Measurements from ENCODE around the gene IER2.

The IER2 gene, protein sequence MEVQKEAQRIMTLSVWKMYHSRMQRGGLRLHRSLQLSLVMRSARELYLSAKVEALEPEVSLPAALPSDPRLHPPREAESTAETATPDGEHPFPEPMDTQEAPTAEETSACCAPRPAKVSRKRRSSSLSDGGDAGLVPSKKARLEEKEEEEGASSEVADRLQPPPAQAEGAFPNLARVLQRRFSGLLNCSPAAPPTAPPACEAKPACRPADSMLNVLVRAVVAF

DNA sequence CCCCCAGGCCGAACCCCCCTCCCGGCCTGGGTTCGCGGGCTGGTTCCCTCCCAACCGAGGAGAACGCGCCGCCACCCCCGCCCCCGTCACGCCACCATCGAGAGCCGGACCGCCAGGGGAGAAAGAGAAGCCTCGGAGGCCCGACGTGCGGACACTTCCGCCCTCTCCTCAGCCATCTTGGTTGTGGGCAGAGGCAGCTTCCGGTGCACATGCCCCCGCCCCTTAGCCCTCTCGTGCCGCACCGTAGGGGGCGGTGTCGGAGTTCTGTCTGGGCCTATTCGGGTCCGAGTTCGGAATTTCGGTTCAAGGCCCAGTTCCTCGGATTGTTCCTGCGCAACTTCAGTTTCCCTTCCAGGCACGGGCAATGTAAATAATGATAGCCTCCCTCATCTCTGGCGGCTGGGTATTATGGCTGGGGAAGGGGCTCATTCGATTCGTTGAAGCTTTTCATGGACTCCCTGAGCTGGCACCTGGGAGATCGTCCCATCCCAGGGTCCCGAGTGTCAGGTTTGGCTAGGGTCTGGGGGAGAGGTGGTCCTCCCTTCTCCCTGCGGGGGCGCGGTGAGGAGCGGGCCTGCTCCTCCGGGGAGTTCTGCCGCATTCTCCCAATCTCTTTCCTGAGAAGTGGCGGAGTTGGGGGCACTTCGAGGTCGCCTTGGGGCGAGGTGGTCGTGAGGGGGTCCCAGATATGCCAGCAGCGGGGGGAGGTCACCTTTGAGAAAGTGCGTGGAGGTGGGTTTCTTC is at the start of gene IER2, which contains the start of gene STX10:
TSS of gene IER2 (plus strand) at position 225 of the 744 bp plus-strand sequence. CDS start 2,776 bp downstream, outside the sequence.
TSS of gene STX10 (minus strand) at position 189 of the 744 bp plus-strand sequence. CDS start 202 bp downstream, outside the sequence.
- peak; percentile 88 for DNase-seq (ENCODE audit: low read depth)

DNA sequence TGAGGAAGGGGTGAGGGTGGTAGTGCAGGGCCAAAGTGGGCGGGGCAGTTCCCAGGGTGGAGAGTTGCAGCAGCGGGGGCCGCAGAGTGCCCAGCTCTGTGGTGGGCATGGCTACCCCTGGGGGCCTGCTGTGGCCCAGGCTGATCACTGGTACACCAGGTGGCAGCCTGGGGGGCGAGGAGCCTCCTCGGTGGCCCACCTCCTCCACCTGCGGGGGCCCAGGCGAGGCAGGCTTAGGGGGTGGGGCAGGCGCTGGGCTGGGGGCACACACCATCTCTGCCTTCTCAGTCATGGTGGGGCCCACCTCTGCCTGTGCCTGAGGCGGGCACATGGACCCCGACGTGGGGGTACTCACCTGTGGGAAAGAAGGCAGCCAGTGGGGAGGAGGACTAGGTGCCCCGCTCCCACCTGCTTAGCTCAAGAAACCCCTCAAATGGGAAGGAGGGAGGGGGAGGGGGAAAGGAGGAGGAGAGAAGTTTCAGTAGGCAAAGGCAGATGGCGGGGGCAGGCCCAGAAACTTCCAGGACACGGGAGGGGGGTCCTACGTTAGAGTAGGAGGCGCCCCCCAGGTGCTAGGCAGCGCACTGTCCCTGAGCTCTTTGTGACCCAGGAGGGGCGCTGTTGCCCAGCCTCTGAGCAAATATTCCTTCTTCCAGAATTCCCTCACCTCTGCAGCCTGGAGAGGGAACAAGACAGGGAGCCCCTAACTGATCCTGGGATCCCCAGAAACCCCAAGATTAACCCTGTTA is 49.2 kb upstream of the IER2 start:
- DNase-seq (ENCODE audit: low read depth) = no peak

DNA sequence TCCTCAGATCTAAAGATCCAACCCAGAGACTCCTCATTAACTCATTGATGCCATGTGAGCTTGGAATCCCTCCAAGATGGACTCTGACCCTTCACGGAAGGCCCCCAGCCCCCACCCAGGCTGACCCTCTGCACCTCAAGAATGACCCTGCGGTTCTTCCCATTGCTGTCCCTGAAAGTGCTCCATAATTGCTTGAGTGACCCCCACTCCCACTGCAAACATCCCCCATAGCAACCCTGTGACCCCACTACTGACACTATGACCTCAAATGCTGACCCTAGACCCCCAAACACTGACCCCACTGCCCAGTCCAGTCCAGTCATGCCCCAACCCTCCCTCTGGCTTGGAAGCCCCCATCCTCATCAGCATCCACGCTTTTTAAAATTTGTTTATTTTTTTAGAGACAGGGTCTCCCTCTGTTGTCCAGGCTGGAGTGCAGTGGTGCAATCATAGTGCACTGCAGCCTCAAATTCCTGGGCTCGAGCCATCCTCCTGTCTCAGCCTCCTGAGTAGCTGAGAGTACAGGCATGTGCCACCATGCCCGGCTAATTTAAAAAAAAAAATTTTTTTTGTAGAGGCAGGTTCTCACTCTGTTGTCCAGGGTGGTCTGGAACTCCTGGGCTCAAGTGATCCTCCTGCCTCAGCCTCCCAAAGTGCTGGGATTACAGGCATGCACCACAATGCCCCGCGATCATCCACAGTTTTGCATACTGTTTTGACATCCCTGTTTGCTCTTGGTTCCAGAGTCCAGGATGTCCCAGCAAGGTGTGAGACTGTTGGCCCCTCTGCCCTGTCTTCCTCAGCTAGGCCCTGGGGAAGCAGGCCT is 48.4 kb upstream of the IER2 start:
- no peak for DNase-seq (ENCODE audit: low read depth)

DNA sequence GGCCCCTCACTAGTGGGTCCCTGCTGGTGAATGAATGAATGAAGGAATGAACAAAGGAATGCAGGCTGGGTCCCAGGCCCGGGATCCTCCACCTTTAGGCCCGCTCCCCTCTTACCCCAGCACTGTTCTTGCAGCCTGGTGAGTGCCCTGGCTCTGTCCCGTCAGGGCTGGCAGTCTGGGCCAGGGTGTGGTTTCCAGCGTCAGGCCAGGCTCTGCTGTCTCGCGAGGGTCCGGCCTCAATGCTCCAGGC is 47.9 kb upstream of the IER2 start:
- no peak for DNase-seq (ENCODE audit: low read depth)

DNA sequence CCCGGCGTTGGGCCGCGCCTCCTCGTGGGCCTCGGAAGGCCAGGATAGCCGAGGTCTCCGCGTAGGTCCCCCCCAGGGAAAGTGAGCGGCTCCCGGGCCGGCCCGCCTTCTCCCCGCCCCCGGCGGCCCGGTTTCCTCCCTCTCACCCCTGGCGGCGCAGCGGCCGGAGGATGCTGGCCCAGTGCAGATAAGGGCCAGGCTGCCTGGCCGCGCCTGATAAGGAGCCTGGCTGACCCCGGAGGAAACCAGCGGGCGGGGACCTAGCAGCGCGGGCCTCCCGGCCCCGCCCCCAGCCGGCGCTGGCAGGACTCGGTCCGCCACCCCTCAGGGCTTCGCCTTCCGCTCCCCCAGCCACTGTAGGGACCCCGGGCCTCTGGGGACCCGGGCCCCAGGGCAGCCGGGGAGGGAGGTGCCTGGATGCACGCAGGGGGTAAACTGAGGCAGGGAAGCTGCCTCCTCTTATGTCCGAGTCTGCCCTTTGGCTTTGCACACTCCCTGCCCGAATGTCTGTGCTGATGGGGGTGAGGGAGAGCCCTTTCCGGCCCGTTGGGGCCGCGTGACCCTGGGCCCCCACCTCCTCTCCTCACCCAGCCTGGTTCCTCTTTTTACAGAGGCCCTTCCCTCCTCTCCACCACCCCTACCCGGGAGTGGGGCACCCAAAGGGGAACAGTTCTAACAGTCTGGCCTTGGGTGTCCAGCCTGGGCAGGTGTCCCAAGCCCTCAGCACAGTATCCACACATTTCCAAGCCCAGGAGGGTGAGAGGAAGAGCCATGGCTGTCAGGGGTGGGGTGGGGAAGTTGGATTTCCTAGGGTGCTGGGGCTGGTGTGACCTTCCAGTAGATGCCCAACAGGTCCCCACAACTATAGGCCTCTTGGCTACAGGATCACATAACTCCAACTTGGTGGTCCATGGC is 47.3 kb upstream of the IER2 start, which contains the start of gene LYL1:
TSS of gene LYL1 (minus strand) at position 193 of the 915 bp plus-strand sequence. CDS start 1,687 bp downstream, outside the sequence.
- no peak for DNase-seq (ENCODE audit: low read depth)

DNA sequence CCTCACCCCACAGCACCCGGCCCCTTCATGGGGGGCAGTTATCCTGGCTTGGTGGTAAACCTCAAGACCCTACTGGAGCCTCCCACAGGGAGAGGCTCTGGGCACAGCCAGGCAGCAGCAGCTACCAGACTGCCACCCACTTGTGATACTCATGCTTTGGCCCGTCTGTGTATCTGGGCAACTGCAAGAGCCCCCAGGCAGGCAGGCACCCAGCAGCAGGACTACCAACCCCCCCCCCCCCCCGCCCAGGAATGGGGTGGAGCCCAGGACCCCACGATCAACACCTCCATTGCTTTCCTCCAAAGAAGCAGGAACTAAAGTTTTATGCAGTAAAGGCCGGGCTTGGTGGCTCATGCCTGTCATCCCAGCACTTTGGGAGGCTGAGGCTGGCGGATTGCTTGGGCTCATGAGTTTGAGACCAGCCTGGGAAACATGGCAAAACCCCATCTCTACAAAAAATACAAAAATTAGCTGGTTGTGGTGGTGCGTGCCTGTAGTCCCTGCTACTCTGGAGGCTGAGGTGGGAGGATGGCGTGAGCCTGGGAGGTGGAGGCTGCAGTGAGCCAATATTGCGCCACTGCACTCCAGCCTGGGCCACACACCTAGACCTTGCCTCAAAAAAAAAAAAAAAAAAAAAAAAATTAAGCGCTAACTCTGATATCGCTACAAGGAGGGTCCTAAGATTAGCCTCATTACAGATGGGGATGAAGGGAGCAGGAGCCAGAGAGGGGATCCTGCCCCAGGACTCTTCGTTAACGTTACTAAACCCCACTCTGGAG is 46.4 kb upstream of the IER2 start:
- no peak for DNase-seq (ENCODE audit: low read depth)

DNA sequence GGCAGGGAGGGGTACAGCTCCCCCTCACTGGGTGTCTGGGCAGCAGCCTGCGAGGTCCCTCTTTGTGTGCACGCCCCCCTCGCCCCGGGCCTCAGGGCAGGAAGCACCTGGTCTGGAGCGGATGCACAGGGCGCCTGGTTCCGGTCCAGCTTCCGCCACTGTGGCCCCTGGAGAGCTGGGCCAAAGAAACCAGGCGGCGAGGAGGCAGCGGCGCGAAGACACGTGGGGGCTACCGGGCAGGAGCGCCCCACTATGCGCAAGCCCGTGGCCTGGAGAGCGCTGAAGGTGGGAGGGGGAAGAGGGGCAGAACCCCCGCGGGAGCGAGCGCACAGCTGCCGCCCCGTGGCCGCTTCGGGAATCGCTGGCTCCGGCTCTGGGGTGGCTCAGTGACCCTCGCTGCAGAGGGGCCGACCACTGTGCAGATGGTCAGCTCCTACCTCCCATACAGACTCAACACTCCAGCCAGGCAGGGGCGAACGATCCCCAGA is 45.8 kb upstream of the IER2 start:
- DNase-seq (ENCODE audit: low read depth) = peak; percentile 59

DNA sequence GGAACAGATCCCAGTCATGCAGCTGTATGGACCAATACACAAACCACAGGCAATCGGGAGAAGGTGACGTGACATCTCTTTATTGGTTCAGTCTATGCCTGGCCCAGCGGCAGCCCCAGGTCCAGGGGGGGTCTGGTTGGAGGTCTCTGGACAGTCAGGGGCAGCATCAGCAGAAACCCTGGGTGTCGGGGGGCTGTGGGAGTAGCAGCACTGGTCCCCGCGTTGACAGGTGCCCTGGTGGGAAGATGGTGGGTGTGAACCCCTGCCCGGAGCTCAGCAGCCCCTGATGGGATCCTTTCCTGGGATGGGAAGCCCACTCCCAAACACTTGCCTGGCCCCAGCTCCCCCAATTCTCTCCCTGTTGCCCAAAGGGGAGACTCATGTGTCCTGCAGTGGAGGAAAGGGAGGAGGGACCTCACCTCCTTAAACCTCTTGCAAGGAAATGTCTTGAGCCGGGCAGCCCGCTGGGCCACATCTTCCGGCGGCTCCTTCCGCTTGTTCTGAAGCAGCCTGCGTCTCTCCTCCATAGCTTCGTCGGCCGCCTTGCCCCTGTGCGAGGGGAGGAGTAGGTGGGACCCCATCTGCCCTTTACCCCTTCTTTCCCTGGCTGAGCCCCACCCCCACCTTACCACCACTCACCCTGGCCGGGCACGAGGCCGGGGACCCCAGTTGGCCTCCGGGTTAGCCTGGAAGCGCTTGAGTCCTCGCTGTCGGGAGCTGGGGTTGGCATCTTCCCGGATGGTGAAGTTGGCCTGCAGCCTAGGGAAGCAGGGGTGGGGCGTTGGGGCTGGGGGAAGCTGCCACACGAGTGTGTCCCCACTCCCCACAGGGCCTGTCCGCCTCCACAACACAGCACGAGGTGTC is 45.1 kb upstream of the IER2 start:
- no peak for DNase-seq (ENCODE audit: low read depth)

DNA sequence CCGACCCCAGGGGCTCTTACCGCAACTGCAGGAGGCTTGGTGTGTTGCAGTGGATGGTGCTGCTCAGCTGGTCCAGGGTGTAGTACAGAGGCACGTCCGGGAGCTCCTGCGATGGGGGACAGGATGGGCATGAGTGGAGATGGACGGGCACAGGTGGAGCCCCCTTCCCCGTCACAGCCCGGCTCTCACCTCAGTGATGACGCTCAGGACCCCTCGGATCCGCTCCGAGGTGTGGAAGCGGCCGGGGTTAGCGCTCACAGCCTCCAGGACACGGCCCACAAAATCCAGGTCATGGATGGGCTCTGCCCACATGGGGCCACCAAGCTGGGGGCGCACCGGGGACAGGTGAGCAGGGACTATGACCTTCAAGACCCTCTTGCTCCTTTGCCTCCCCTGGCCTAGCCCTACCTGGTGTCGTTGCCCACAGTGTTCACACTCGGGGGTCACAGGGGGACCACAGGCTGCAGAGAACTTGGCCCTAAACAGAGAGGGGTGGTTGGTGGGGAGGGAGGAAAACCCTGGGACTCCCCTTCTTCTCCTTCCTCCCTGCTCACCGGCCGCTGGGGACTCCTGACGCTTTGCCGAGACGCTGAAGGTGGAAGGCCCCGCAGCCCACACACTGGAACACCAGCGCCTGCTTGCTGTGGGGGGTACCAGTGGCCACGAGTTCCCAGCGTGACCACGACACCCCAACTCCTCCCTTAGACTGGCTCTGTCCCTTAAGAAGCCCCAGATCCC is 40.7 kb upstream of the IER2 start:
- no peak for DNase-seq (ENCODE audit: low read depth)

DNA sequence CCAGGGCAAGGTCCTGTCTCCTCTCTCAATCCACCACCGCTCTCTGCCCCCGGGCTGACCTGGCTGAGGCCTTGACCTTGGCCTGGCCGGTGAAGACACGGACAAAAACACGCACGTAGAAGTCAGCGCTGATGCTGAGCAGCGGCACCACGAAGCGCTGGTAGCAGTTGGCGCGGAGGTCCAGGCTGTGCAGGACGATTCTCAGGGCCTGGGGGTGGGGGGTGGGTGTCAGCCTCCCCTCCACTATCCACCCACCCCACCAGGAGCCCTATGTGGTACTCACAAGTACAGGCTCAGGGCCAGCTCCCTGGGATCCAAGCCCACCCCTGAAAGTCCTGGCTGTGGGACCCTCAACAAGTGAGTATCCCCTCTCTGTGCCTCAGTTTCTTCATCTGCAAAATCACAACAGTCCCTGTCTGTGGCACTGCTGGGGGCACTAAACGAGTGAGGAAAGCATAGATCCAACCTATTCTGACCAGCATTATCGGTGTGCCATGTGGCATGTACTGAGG is 40.1 kb upstream of the IER2 start:
- DNase-seq (ENCODE audit: low read depth) = no peak

DNA sequence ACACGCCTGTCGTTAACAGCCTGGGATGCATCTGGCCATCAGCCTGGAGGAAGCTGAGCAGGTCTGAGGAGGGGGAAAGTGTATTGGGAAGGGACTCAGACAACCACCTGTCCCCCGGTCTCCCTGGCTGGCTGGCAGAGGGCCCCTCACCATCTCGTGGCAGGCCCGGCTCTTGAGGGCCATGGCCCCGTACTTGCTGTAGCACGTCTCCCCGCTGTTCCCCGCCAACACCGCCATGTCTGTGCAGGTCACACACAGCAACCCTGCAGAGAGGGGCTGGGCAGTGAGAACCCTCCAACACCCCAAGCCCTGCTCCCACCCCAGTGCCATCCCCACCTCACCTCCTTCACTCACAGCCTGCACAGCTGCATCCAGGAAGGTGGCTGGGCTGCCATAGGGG is 37.7 kb upstream of the IER2 start:
- DNase-seq (ENCODE audit: low read depth) = no peak

DNA sequence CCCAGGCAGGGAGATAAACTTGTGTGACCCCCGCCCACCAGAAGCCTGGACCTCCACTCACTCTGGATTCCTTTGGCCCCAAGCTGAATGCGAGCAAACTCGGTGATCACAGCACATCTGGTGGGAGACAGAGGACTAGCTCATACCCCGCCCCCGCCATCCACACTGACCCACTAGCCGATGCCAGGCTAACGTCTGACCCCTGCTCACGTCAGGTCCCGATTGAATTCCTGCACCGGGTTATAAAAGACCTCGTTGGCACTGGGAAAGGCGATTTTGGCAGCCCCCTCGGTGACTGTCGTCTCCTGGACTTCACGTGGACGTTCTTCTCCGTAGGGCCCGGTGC is 34.3 kb upstream of the IER2 start:
- no peak for DNase-seq (ENCODE audit: low read depth)

DNA sequence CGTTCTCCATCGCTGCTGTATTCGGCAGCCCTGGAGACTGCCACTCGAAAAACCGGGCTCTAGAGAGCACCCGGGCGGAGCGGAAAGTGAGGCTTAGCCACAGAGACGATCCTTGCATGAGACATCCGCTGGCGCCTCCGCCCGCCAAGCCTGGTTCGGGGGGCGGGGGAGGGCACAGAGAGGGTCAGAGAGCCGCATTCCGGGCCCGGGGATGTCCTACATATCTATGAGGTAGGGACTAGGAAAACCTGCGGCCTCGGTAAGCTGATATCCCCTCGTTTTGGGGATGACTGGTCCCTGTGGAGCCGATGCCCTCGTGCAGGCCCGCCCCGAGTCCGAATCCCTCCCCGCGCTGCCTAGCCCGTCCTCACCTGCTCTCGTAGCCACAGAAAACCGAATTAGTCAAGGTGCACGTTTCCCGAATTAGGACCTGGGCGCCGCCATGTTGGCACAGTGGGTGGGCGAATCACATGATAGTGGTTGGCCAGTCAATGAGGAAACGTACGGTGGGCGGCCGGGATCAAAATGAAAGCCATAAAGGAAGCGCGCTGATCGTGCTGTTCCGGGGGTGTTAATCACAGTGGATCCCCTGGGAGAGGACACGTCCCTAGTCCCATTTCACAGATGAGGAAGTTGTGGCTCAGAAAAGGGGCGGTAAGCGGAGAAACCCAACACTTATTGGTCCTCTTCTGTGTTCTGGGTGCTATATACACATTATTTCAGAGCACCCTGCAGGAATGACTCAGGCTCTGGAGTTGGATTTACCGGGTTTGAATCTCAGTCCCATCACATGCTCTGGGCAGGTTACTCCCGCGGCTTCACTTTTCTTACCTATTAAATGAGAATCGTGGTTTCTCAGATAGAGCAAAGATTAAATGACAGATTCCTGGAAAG is 33.7 kb upstream of the IER2 start, which contains the start of gene TRMT1:
TSS of gene TRMT1 (minus strand) at position 459 of the 894 bp plus-strand sequence. CDS start at position 118, 341 bp downstream.
- peak; percentile 79 for DNase-seq (ENCODE audit: low read depth)

DNA sequence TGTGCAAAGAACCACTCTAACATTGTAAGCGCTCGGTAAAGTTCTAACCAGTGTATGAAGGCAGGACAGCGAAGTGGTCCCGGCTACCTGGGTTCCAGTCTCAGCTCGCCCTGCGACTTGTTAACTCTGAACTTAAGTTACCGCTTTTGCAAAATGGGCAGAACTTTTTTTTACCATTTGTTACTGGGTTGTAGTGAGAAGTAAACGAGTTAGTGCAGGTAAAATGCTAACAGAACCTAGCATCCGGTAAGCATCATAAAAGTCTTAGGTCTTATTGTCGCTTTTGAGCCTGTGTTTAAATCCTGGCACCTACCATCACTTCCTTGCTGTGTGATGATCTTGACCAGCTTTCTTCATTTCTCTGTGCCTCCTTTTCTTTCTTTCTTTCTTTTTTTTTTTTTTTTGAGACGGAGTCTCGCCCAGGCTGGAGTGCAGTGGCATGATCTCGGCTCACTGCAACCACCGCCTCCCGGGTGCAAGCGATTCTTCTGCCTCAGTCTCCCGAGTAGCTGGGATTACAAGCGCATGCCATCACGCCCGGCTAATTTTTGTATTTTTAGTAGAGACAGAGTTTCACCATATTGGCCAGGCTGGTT is 32.9 kb upstream of the IER2 start:
- DNase-seq (ENCODE audit: low read depth) = no peak

DNA sequence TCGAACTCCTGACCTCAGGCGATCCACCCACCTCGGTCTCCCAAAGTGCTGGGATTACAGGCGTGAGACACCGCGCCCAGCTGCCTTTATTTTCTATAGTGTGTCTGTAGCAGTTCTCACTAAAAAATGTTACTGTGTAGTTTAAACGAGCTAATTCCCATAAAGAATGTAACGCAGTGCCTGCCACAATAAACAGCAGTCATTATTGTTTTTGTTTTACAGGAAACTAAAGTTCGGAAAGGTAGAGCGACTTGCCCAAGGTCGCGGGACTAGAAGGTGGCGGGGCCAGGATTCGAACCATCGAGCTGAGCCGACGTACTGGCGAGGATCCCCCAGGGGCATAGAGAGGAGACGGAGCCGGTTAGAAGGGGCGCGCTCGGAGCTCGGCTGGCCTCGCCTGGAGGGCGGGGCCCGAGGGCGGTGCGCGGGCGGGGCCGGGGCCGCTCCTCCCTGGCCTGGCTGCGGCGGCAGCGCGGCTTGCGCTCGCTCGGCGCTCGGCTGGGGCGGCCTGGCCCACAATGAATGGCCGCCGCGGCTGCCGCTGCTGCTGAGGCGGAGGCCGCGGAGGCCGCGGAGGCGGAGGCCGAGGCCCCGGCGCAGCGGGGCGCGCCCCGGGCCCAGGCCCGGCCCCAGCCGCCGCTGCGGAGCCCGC is 32.3 kb upstream of the IER2 start, which contains the start of gene NACC1:
TSS of gene NACC1 (plus strand) at position 493 of the 652 bp plus-strand sequence. CDS start 16,944 bp downstream, outside the sequence.
- peak; percentile 80 for DNase-seq (ENCODE audit: low read depth)

Data from activated T-cell treated with anti-CD3 and anti-CD28 coated beads for 1 hour (primary cell).